Measurements from ENCODE around the gene PRKRA.
"Not testable (repeated sequence)": the region's sequence is repeated elsewhere in the genome, so short reads cannot be mapped to it uniquely, and the experiment has no call there.

The PRKRA gene

DNA sequence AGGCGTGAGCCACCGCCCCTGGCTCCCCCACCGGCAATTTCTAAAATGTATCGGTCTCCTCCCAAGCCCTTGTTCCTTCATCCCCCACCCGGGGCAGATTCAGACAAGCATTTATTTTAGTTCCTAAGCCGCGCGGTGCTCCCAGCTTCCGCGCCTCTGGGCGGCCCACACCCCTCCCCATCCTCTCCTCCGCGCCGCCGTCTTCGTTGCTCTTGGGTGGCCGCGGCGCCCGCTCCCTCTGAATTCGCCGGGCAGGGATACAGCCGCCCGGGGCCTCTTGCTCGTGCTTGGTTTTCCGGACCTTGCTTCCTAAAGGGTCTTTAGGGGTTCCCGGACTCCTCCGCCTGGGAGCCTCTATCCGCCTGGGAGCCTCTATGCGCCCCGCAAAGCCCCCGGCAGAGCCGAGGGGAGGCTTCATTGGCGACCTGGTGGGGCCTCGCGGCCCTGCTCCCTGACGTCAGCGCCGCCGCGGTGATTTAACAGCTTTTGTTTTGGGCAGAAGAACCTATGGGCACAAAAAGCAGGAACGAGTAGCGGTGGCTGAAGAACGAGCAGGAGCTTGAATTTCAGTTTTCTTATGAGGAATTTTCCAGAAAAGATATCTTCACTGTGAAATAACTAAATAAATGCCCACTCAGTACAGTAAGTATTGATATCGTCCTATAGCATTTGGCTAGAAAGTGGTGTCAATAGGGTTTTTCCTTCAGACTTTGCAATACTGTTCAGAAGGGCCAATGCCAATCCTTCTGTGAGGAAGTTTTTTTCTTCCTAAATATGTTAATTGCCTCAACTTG is 37.3 kb downstream of the PRKRA start:
- peak; percentile 80 for DNase-seq

- not testable (repeated sequence) for DNase-seq
These were observed 38.5 kb downstream of the PRKRA start for GRCh38 chr2:178412453-178412852.

- no peak for DNase-seq
These were observed 38.9 kb downstream of the PRKRA start for GRCh38 chr2:178412047-178412446.

GRCh38 chr2:178409261-178409660 is 41.7 kb downstream of the PRKRA start:
- DNase-seq: no peak

GRCh38 chr2:178404368-178404767 is 46.6 kb downstream of the PRKRA start:
- peak; percentile 48 for DNase-seq

DNA sequence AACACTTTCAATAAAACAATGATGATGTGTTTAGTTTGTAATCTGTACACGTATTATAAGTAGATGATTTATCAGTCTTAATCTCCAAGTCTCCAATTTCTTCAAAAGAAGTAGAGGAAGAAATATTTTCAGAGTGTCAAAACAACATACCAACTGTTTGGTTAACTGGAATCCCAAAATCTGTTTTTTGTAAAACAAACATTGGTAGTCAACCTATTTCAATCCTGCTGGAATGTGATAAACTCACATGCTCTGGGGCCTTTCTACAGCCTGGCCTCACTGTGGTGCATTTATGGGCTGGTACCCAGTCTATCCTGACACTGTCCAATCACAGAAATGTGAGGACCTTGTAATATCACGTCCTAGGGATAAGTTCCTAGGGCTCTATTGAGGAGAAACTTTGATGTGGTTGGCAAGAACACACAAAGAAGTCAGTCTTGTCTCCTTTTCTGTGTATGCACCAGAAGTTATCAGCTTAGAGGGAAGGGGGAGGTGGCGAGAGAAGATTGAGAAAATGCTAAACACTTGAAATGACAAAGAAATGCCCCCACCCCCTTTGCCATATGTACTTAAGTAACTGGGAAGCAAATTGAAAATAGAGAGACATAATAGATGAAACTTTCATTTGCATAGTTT is 47.2 kb downstream of the PRKRA start:
- no peak for DNase-seq

GRCh38 chr2:178401994-178402437 is 49.0 kb downstream of the PRKRA start:
- DNase-seq: no peak

DNA sequence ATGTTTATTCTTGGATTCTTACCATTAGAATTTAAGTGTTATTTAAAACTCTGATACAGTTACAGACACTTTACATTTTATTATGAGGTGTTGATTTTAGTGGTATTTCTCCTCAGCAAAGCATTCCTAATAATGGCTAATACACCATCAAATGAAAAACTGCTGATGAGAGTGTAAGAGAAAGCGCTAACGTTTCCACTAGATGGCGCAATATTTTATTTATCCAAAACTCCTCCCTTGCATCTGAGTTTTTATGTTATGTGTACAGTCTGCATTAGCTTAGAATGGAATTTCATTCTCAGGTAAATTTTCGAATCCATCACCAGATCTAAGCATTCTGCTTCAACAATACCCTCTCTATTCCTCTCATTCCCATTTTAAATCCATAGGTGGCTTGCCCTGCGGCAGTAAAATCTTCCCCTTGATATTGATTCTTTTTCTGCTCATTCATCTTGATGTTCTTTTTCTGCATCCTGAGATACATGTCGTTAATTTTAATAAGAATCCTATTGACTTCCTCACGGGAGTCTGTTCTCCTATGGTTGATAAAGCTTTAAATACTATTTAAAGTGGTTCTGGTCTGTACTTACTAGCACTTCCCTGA is 53.9 kb downstream of the PRKRA start:
- DNase-seq: peak; percentile 47

GRCh38 chr2:178395941-178396570 is 54.9 kb downstream of the PRKRA start:
- no peak for DNase-seq

- DNase-seq: no peak
These were observed 55.7 kb downstream of the PRKRA start for GRCh38 chr2:178395295-178395694.

GRCh38 chr2:178394859-178395258 is 56.1 kb downstream of the PRKRA start:
- DNase-seq: no peak

- no peak for DNase-seq
These were observed 58.8 kb downstream of the PRKRA start for GRCh38 chr2:178392215-178392614.

GRCh38 chr2:178391701-178392100 is 59.3 kb downstream of the PRKRA start:
- no peak for DNase-seq

GRCh38 chr2:178388287-178388686 is 62.7 kb downstream of the PRKRA start:
- DNase-seq: no peak

DNA sequence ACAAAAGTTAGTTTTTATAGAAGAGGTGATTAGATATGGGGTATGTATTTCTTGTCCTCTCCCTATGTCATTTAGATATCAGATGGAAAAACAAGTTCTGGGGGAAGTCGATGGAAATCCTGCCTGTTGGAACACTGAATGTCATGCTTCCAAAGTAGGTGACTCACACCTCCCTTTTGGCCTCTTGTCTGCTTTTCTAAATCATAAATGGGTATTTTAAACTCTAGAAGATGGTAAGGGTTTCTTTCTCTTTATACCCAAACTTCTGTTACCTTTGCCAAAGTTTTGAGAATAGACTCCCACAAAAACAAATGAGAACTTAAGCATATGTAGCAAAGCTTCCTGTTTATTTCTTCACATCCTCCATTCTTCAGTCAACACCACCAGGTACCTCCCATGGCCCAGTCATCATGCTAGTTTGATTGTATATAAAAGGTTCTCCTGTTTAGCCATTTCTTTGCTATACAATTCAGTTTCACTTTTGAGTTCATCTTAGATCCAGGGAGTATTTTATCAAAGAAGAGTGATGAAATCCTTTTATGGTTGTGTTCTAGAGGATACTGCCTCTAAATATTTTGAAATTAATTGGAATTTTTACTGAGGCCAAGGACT is 63.9 kb downstream of the PRKRA start:
- DNase-seq: no peak

GRCh38 chr2:178385595-178386148 is 65.3 kb downstream of the PRKRA start:
- peak; percentile 24 for DNase-seq

DNA sequence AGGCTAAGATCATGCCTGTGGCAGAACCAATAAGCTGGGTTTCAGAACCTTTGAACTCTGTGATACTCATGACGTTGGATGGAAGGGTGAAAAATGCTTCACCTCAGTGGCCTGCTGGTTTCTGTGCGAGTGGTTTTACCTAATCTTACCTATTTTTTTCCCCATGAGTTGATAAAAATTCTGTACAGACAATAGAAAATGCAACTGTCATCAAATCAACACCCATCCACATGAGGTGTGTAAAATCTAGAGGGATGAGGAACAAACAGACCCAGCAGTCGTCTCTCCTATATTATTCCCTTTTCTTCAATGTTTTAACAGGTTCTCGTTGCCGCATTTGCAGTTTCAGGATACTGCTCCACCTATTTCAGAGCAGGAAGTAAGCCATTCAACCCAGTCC is 67.3 kb downstream of the PRKRA start:
- no peak for DNase-seq

All from fibroblast of skin of back (primary cell).